ENCODE data around the gene GPR21.

Gene GPR21

GRCh38 chr9:123041489-123041888, 8.0 kb downstream of the GPR21 start:
- TF ChIP-seq GATA3 (IDR thresholded peaks at IDR 0.05; ENCODE audit: low read depth, low read length) = no peak
- TF ChIP-seq GATA2 (IDR thresholded peaks at IDR 0.05; ENCODE audit: low read depth, low read length) = no peak

- no peak for TF ChIP-seq GATA2 (IDR thresholded peaks at IDR 0.05; ENCODE audit: low read depth, low read length)
- no peak for TF ChIP-seq GATA3 (IDR thresholded peaks at IDR 0.05; ENCODE audit: low read depth, low read length)
Measured at GRCh38 chr9:123043081-123043939, 9.8 kb downstream of the GPR21 start.

GRCh38 chr9:123044586-123044985, 11.1 kb downstream of the GPR21 start:
- TF ChIP-seq GATA3 (IDR thresholded peaks at IDR 0.05; ENCODE audit: low read depth, low read length) (no peak), GATA2 (IDR thresholded peaks at IDR 0.05; ENCODE audit: low read depth, low read length) (no peak)

GRCh38 chr9:123046406-123047195, 13.1 kb downstream of the GPR21 start:
- TF ChIP-seq GATA2 (IDR thresholded peaks at IDR 0.05; ENCODE audit: low read depth, low read length) (no peak), GATA3 (IDR thresholded peaks at IDR 0.05; ENCODE audit: low read depth, low read length) (no peak)

GRCh38 chr9:123048748-123049147, 15.3 kb downstream of the GPR21 start:
- TF ChIP-seq GATA3 (IDR thresholded peaks at IDR 0.05; ENCODE audit: low read depth, low read length) = no peak
- no peak for TF ChIP-seq GATA2 (IDR thresholded peaks at IDR 0.05; ENCODE audit: low read depth, low read length)

- TF ChIP-seq GATA3 (IDR thresholded peaks at IDR 0.05; ENCODE audit: low read depth, low read length) = no peak
- no peak for TF ChIP-seq GATA2 (IDR thresholded peaks at IDR 0.05; ENCODE audit: low read depth, low read length)
Measured at GRCh38 chr9:123049589-123050222, 16.2 kb downstream of the GPR21 start.

- TF ChIP-seq GATA3 (IDR thresholded peaks at IDR 0.05; ENCODE audit: low read depth, low read length) (no peak), GATA2 (IDR thresholded peaks at IDR 0.05; ENCODE audit: low read depth, low read length) (no peak)
Measured at GRCh38 chr9:123053046-123053445, 19.6 kb downstream of the GPR21 start.

GRCh38 chr9:123053711-123054110, 20.2 kb downstream of the GPR21 start:
- no peak for TF ChIP-seq GATA2 (IDR thresholded peaks at IDR 0.05; ENCODE audit: low read depth, low read length)
- no peak for TF ChIP-seq GATA3 (IDR thresholded peaks at IDR 0.05; ENCODE audit: low read depth, low read length)

- TF ChIP-seq GATA2 (IDR thresholded peaks at IDR 0.05; ENCODE audit: low read depth, low read length) (no peak), GATA3 (IDR thresholded peaks at IDR 0.05; ENCODE audit: low read depth, low read length) (no peak)
Measured at GRCh38 chr9:123058834-123059233, 25.4 kb downstream of the GPR21 start.

GRCh38 chr9:123059472-123060220, 26.2 kb downstream of the GPR21 start:
- no peak for TF ChIP-seq GATA2 (IDR thresholded peaks at IDR 0.05; ENCODE audit: low read depth, low read length)
- TF ChIP-seq GATA3 (IDR thresholded peaks at IDR 0.05; ENCODE audit: low read depth, low read length) = no peak

- TF ChIP-seq GATA3 (IDR thresholded peaks at IDR 0.05; ENCODE audit: low read depth, low read length) (no peak), GATA2 (IDR thresholded peaks at IDR 0.05; ENCODE audit: low read depth, low read length) (no peak)
Measured at GRCh38 chr9:123061216-123061615, 27.7 kb downstream of the GPR21 start.

- TF ChIP-seq GATA3 (IDR thresholded peaks at IDR 0.05; ENCODE audit: low read depth, low read length) = no peak
- TF ChIP-seq GATA2 (IDR thresholded peaks at IDR 0.05; ENCODE audit: low read depth, low read length) = no peak
Measured at GRCh38 chr9:123062351-123063176, 29.1 kb downstream of the GPR21 start.

- TF ChIP-seq GATA3 (IDR thresholded peaks at IDR 0.05; ENCODE audit: low read depth, low read length) (no peak), GATA2 (IDR thresholded peaks at IDR 0.05; ENCODE audit: low read depth, low read length) (no peak)
Measured at GRCh38 chr9:123063177-123063598, 29.7 kb downstream of the GPR21 start.
